IPS DF 4.7 (cell line): ENCODE data around the gene PTOV1.

Source experiments
- DNase-seq: peaks from one replicate; pipeline ENCODE4 v3.0.0-alpha.2; 2013; ENCODE audit warnings: low spot score; ENCODE audit errors: extremely low read depth

Gene PTOV1

GRCh38 chr19:49858088-49858985 lies 7.4 kb downstream of the PTOV1 start:
- DNase-seq = no peak

GRCh38 chr19:49859682-49860335 lies 8.8 kb downstream of the PTOV1 start:
- no peak for DNase-seq

GRCh38 chr19:49860336-49861102 lies 9.6 kb downstream of the PTOV1 start:
- no peak for DNase-seq

GRCh38 chr19:49861107-49861506 lies 10.1 kb downstream of the PTOV1 start:
- no peak for DNase-seq

- DNase-seq = no peak
These were observed 10.8 kb downstream of the PTOV1 start for GRCh38 chr19:49861541-49862378.

- DNase-seq = no peak
These were observed 11.7 kb downstream of the PTOV1 start for GRCh38 chr19:49862391-49863253.

- DNase-seq = no peak
These were observed 12.4 kb downstream of the PTOV1 start for GRCh38 chr19:49863254-49863934.

GRCh38 chr19:49863935-49864320 lies 13.0 kb downstream of the PTOV1 start:
- no peak for DNase-seq

GRCh38 chr19:49864890-49865289 lies 13.9 kb downstream of the PTOV1 start:
- DNase-seq = no peak

GRCh38 chr19:49866933-49867782 lies 16.2 kb downstream of the PTOV1 start, which contains the start of gene PNKP:
TSS of gene PNKP (minus strand) at chr19:49867576. CDS start at chr19:49867204, 372 bp downstream.
- DNase-seq = no peak

GRCh38 chr19:49869009-49869483 lies 18.1 kb downstream of the PTOV1 start:
- DNase-seq = no peak

- DNase-seq = peak; percentile 99
These were observed 18.7 kb downstream of the PTOV1 start for GRCh38 chr19:49869484-49870308.

- no peak for DNase-seq
These were observed 19.4 kb downstream of the PTOV1 start for GRCh38 chr19:49870309-49870901.

GRCh38 chr19:49871349-49871985 lies 20.5 kb downstream of the PTOV1 start:
- no peak for DNase-seq

- no peak for DNase-seq
These were observed 21.5 kb downstream of the PTOV1 start for GRCh38 chr19:49872245-49873128.

- no peak for DNase-seq
These were observed 22.2 kb downstream of the PTOV1 start for GRCh38 chr19:49873129-49873521.
